GM12891 (cell line): ENCODE measurements around the gene SNAPC2.
"Not testable (repeated sequence)": the region's sequence is repeated elsewhere in the genome, so short reads cannot be mapped to it uniquely, and the experiment has no call there.

Experiments
- DNase-seq: peaks from one replicate; pipeline ENCODE4 v3.0.0; 2011; ENCODE audit warnings: low spot score; ENCODE audit not compliant: insufficient read length
- FAIRE-seq: peaks from 2 replicates; lab custom pipeline; 2011; peaks lifted over from hg19 to GRCh38; lab: Jason Lieb, UNC
- PAX5 ChIP-seq: IDR thresholded peaks from 2 replicates; pipeline ENCODE4 v1.6.1; 2011; ENCODE audit warnings: low read length, moderate library complexity, mild to moderate bottlenecking; ENCODE audit not compliant: insufficient read depth, severe bottlenecking
- POLR2A ChIP-seq: IDR thresholded peaks from 2 replicates; pipeline ENCODE4 v1.6.1; 2011; ENCODE audit warnings: low read depth, low read length, control low read depth
- POLR2AphosphoS5 ChIP-seq: IDR thresholded peaks from 2 replicates; pipeline ENCODE4 v1.6.1; 2011; ENCODE audit warnings: low read depth, low read length, control low read depth
- POU2F2 ChIP-seq: IDR thresholded peaks from 2 replicates; pipeline ENCODE4 v1.6.1; 2011; ENCODE audit warnings: low read depth, mild to moderate bottlenecking, control low read depth, low read length, moderate library complexity
- SPI1 ChIP-seq: IDR thresholded peaks from 2 replicates; pipeline ENCODE4 v1.6.1; 2011; ENCODE audit warnings: low read depth, low read length, control low read depth
- TAF1 ChIP-seq: IDR thresholded peaks from 2 replicates; pipeline ENCODE4 v1.6.1; 2011; ENCODE audit warnings: low read depth, low read length, control low read depth

The SNAPC2 gene

DNA sequence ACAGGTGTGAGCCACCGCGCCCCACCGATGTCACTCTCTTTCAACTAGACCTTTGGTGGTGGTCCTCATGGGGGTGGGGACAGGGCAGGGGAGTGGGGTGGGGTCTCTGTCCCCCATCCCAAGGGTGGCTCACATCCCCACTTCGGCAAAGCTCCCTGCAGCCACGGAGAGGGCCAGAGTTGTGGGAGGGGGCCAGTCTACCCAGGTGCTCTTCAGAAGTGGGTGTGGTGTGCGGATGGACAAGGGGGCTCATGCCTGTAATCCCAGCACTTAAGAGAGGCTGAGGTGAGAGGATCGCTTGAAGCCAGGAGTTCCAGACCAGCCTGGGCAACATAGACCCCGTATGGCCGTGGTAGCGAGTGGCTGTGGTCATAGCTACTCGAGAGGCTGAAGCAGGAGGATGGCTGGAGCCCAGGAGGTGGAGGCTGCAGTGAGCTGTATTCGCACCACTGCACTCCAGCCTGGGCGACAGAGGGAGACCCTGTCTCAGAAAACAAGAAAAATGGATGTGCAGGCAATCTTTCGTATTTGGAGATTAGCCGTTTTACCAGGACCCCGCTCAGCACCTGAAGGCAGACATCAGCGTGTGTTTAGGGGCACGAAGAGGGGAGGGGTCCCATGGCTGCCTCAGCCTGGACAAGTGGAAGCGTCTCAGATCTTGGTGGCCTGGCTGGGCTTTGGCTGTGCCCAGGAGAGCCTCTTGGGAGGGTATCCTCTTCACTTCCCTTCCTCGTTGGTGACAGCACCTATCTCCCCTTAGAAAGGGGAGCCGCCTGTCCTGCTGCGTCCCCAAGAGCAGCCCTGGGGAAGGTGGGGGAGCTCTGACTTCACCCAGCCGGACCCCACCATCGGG, 4.7 kb upstream of the SNAPC2 start:
- FAIRE-seq, result no peak

DNA sequence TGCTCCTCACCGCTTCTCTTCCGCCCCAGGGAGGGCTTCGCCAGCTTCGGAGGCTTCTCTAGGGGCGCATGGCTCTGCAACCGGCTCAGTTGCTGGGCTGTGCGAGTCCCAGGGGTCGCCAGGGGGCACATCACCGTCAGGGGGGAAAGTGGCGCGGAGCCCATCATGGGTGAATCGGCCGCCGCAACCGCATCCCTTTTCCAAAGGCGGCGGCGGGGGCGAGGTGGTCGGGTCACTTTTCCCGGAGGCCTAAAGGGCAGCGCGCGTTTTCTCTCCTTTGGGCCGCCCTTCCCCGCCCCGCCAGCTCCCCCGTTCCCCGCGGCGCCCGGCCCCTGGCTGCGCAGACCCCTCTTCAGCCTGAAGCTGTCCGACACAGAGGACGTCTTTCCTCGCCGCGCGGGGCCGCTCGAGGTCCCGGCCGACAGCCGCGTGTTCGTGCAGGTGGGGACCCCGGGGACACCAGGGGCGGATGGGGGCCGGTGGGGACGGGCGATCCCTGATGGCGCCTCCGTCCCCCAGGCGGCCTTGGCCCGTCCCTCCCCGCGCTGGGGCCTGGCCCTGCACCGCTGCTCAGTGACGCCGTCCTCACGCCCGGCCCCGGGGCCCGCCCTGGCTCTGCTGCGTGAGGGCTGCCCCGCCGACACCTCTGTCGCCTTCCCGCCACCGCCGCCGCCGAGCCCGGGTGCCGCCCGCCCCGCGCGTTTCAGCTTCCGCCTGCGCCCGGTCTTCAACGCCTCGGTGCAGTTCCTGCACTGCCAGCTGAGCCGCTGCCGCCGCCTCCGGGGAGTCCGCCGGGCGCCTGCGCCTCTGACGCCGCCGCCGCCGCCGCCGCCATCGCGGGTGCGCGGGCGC, 3.8 kb upstream of the SNAPC2 start:
- DNase-seq, result no peak

More for the DNA sequence above, 4.7 kb upstream of the SNAPC2 start:
- DNase-seq, result no peak
- TF ChIP-seq POLR2A (no peak; the same call in 1 of the 2 replicates), PAX5 (no peak), POLR2AphosphoS5 (no peak), TAF1 (no peak), SPI1 (no peak), POU2F2 (no peak)

DNA sequence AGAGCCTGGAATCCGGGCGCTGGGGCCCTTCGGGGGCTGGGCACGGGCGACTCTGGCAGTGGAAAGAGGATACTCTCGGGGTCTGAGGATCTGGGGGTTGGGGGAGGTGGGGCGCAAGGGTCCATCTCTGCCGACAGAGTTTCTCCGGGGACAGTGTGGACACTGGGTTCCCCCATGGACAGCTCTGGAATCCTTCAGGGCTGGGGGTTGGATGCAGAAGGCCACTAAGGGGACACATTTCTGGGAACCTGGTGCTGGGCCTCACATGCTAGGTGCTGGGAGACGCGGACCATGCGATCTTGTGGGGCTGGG, 3.2 kb upstream of the SNAPC2 start:
- TF ChIP-seq TAF1, result no peak
- TF ChIP-seq POLR2AphosphoS5, result no peak
- no peak for TF ChIP-seq POU2F2
- TF ChIP-seq PAX5, result no peak
- TF ChIP-seq SPI1, result no peak
- TF ChIP-seq POLR2A, result no peak
- no peak for FAIRE-seq
- DNase-seq, result no peak

More for the DNA sequence above, 3.8 kb upstream of the SNAPC2 start:
- TF ChIP-seq TAF1 (no peak), SPI1 (no peak), POU2F2 (no peak), PAX5 (no peak), POLR2A (no peak), POLR2AphosphoS5 (no peak)
- peak; percentile 72 for FAIRE-seq

DNA sequence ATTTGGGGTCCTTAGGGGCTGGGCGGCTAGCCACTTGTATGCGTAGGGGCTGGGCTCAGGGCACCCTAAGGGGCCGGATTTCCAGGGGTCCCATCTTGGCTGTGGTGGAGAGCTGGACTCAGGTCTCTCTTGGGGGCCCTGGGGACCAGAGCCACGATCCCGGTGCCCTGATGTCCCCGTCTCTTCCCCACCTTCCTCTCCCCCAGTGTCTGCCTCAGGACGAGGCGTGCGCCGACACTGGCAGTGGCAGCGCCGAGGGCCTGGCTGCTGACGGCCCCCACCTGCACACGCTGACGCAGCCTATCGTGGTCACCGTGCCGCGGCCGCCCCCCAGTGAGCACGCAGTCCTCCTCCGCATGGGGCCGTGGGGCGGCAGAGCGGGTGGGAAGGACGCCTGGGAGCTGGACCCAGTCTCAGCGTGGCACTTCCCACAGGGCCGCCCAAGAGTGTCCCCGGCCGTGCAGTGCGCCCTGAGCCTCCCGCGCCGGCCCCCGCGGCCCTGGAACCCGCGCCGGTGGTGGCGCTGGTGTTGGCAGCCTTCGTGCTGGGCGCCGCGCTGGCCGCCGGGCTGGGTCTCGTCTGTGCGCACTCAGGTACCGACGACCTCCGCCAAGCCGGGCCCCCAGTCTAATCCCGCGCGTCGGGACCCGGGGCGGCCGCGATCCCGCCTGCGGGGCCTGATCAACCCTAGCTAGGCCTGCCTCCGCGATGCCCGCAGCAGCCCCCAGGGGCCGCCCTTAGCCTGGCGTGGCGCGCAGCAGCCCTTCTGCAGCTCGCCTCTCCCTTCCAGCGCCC, 2.7 kb upstream of the SNAPC2 start:
- TF ChIP-seq PAX5 (no peak), POLR2AphosphoS5 (no peak), POU2F2 (no peak), TAF1 (no peak), SPI1 (no peak), POLR2A (no peak)
- peak; percentile 78 for DNase-seq

DNA sequence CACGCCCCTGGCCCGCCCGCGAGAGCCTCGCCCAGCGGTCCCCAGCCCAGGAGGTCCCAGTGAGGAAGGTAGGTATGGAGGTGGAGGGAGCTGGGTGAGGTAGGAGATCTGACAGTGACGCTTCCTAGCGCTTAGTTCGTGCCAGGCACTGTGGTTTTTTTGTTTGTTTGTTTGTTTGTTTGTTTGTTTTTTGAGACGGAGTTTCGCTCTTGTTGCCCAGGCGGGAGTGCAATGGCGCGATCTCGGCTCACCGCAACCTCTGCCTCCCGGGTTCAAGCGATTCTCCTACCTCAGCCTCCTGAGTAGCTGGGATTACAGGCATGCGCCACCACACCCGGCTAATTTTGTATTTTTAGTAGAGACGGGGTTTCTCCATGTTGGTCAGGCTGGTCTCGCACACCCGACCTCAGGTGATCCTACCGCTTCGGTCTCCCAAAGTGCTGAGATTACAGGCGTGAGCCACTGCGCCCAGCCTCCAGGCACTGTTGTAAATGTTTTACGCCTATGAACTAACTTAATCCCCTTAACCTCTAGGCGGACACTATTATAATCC, 2.0 kb upstream of the SNAPC2 start:
- DNase-seq, FAIRE-seq: not testable (repeated sequence)

More for the DNA sequence above, 2.7 kb upstream of the SNAPC2 start:
- peak; percentile 58 for FAIRE-seq

DNA sequence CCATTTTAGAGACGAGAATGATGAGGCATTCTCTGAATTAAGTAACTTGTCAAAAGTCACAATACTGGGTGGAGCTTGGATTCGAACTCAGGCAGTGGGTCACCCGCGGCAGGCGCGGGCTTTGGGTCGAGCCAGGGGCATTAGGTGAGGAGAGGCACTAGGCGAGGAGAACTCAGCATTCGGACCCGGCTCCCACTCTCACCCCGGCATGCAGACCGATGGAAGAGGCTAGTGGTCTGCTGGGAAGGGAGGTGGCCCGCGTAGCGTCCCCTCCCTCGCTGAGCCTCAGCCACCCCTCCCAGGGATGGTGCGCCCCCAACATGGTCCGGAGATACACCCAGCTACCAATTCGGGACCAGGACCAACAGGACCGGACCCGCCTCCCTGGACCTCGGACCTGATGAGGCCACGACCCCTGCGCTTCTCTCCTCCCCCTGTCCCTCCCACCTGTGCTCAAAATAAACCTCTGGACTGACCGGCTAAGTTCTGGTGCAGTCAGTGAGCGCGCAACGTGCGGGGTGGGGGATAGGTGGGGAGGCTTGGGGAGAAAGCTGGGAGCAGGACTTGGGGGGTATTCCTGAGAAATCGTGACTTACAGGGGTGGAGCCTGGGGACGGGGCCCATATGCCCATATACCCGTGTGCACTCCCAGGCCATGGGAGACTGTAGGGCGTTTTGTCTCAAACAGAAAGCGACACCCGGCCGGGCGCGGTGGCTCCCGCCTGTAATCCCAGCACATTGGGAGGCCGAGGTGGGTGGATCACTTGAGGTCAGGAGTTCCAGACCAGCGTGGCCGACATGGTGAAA, 1.3 kb upstream of the SNAPC2 start:
- no peak for DNase-seq
- no peak for FAIRE-seq
- TF ChIP-seq POLR2AphosphoS5 (no peak), POLR2A (no peak), SPI1 (no peak), PAX5 (no peak), TAF1 (no peak), POU2F2 (no peak)

DNA sequence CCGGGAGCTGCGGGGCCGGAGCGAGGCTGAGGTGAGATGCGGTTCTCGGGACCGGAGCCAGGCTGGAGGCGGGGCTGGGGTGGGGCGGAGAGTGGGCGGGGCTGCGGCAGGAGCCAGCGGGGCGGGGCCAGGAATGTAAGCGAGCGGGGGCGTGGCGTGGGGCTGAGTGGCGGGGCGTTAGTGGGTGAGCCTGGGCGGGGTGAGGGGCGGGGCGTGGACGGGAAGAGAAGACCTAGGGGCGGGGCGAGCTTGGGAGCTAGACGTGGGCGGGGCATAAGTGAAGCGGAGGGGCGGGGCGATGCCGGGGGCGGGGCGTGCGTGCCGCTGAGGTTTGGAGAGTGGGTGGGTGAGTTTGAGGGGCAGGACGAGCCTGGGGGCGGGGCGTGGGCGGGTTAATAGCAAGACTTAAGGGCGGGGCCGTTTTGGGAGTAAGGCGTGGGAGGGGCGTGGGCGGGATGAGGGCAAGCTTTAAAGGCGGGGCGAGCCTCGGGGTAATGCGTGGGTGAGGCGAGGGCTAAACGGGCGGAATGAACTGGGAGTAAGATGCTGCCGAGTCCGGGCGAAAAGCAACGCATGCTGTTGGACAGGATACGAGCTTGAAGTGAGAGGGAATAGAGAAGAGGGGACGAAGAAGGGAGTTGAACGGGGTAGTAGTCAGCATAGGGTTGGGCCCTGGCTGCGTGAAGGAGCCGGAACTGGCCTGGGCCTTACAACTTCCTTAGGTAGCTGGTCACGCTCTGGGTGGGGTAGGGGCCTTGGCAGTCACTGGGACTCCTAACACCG, 572 bp downstream of the SNAPC2 start:
- TF ChIP-seq TAF1, result no peak
- TF ChIP-seq PAX5, result no peak
- no peak for TF ChIP-seq SPI1
- FAIRE-seq (peak; percentile 95), DNase-seq (peak; percentile 89)

DNA sequence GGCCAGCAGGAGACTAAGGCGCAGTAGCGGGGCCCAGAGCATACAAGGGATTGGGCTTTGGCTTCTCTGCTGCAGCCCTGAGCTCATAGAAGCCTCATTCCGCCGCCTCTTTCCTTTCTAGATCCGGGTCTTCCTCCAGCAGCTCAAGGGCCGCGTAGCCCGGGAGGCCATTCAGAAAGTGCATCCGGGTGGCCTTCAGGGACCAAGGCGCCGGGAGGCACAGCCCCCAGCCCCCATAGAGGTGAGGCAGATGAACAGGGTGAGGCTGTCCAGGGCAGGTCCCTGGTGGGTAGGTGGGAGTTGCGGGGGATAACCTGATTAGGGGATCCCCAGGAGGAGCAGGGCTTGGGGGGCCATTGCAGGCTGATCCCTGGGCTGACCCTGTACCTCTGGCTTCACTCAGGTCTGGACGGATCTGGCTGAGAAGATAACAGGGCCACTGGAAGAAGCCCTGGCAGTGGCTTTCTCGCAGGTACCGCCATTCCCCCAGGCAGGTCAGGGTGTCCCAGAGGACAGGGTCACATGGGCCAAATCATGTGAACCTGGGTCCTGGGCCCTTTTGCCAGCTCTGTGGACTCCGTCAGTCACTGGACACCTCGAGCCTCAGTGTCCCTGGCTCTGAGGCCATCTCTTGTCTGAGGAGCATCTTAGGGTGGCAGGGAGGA, 1.3 kb downstream of the SNAPC2 start:
- TF ChIP-seq PAX5 (no peak), SPI1 (no peak), POLR2AphosphoS5 (no peak)
- DNase-seq (no peak), FAIRE-seq (peak; percentile 16)
